SU-DHL-6 (cell line): Measurements from ENCODE around the gene PGC.
A peak's percentile ranks its signal among the peaks of the same experiment; 100 is the strongest.

Experiments used
- H2AFZ ChIP-seq: fragments of 200-600 bp; sonication (generic); 2 replicates; pipeline ENCODE4 v1.6.1; 2014; ENCODE audit warnings: low read depth, mild to moderate bottlenecking, moderate library complexity, mixed read lengths, antibody characterized with exemption, low read length; ENCODE audit not compliant: severe bottlenecking
- H3F3A ChIP-seq: fragments of 200-600 bp; shearing (Covaris generic); 2 replicates; pipeline ENCODE4 v1.6.0; 2016; ENCODE audit warnings: antibody characterized with exemption, mild to moderate bottlenecking; ENCODE audit not compliant: insufficient read depth
- H3K27ac ChIP-seq: fragments of 200-600 bp; sonication (generic); 2 replicates; pipeline ENCODE4 v1.5.1; 2016; ENCODE audit warnings: low read depth, mild to moderate bottlenecking, low read length, moderate library complexity, mixed read lengths
- H3K27me3 ChIP-seq: fragments of 200-600 bp; sonication (generic), shearing (Covaris generic); 2 replicates; pipeline ENCODE4 v1.6.0; 2014; ENCODE audit warnings: mild to moderate bottlenecking, low read length
- H3K36me3 ChIP-seq: fragments of 200-600 bp; sonication (generic); 2 replicates; pipeline ENCODE4 v1.6.1; 2014; ENCODE audit warnings: mild to moderate bottlenecking, low read length, mixed read lengths
- H3K4me2 ChIP-seq: fragments of 300-600, 200-600 bp; shearing (Covaris generic), sonication (generic); 2 replicates; pipeline ENCODE4 v1.6.0; 2014; ENCODE audit warnings: low read length, low read depth, mild to moderate bottlenecking; ENCODE audit not compliant: poor library complexity, severe bottlenecking
- H3K4me3 ChIP-seq: fragments of 200-600 bp; sonication (generic); 2 replicates; pipeline ENCODE4 v1.5.1; 2014; ENCODE audit warnings: antibody characterized with exemption, low read length, mild to moderate bottlenecking, mixed read lengths; ENCODE audit not compliant: insufficient read depth, poor library complexity, severe bottlenecking
- H3K79me2 ChIP-seq: fragments of 200-600 bp; sonication (generic); 2 replicates; pipeline ENCODE4 v1.6.1; 2014; ENCODE audit warnings: mild to moderate bottlenecking, low read length, moderate library complexity; ENCODE audit not compliant: insufficient read depth
- H3K9ac ChIP-seq: fragments of 200-600 bp; sonication (generic); 2 replicates; pipeline ENCODE4 v1.7.0; 2014; ENCODE audit warnings: mild to moderate bottlenecking, low read length
- H3K9me2 ChIP-seq: fragments of 200-600 bp; sonication (generic); replicated peaks from 2 replicates; pipeline ENCODE4 v1.6.1; 2014; ENCODE audit warnings: low read length; ENCODE audit not compliant: insufficient read depth
- H3K9me3 ChIP-seq: fragments of 200-600 bp; sonication (generic); 2 replicates; pipeline ENCODE4 v1.6.1; 2014; ENCODE audit warnings: low read length, mixed read lengths; ENCODE audit not compliant: insufficient read depth
- H4K20me1 ChIP-seq: fragments of 200-600 bp; sonication (generic); 2 replicates; pipeline ENCODE4 v1.6.1; 2014; ENCODE audit warnings: low read depth, mild to moderate bottlenecking, antibody characterized with exemption, low read length, moderate library complexity, mixed read lengths
- CTCF ChIP-seq: fragments of 200-600 bp; sonication (generic); IDR thresholded peaks from one replicate; pipeline ENCODE4 v1.5.1; 2017; ENCODE audit warnings: antibody characterized with exemption, mild to moderate bottlenecking, low read length, moderate library complexity; ENCODE audit not compliant: insufficient read depth, poor library complexity, severe bottlenecking
- EZH2phosphoT487 ChIP-seq: fragments of 200-600 bp; sonication (generic), shearing (Covaris generic); conservative IDR thresholded peaks from 2 replicates; pipeline ENCODE4 v1.6.1; 2018; ENCODE audit warnings: mild to moderate bottlenecking, antibody characterized with exemption, low read length, moderate library complexity, mixed read lengths

The PGC gene

GRCh38 chr6:41714556-41715273 is 32.5 kb downstream of the PGC start:
- no peaks in the 10 kb centered on the region for H3K9me2 ChIP-seq
- H3K9me3 ChIP-seq: no peaks in the 10 kb centered on the region
- no peak overlapping the region for H2AFZ ChIP-seq
- no peak for TF ChIP-seq CTCF
- TF ChIP-seq EZH2phosphoT487: no peak
- no peak overlapping the region for H3K4me3 ChIP-seq
- H4K20me1 ChIP-seq: no peaks in the 10 kb centered on the region
- H3K36me3 ChIP-seq: no peaks in the 10 kb centered on the region
- no peaks in the 10 kb centered on the region for H3K27me3 ChIP-seq
- H3K4me2 ChIP-seq: no peak overlapping the region
- H3K9ac ChIP-seq: no peak overlapping the region
- peak overlapping the region; percentile 5; the same call in 1 of the 2 replicates for H3K27ac ChIP-seq
- H3K79me2 ChIP-seq: peaks cover 78% of the 10 kb centered on the region
- H3F3A ChIP-seq: peaks cover 25% of the 10 kb centered on the region

GRCh38 chr6:41713650-41714291 is 33.4 kb downstream of the PGC start:
- no peaks in the 10 kb centered on the region for H3K27me3 ChIP-seq
- H3K79me2 ChIP-seq: peaks cover 68% of the 10 kb centered on the region
- H3F3A ChIP-seq: peaks cover 33% of the 10 kb centered on the region
- peak overlapping the region; percentile 21 for H3K27ac ChIP-seq
- no peak for TF ChIP-seq EZH2phosphoT487
- TF ChIP-seq CTCF: no peak
- no peaks in the 10 kb centered on the region for H4K20me1 ChIP-seq
- no peaks in the 10 kb centered on the region for H3K9me2 ChIP-seq
- no peak overlapping the region for H3K9ac ChIP-seq
- H3K9me3 ChIP-seq: no peaks in the 10 kb centered on the region
- no peaks in the 10 kb centered on the region for H3K36me3 ChIP-seq
- no peak overlapping the region for H2AFZ ChIP-seq
- H3K4me2 ChIP-seq: no peak overlapping the region
- no peak overlapping the region for H3K4me3 ChIP-seq

- peaks cover 63% of the 10 kb centered on the region for H3K79me2 ChIP-seq
- no peak overlapping the region for H2AFZ ChIP-seq
- no peaks in the 10 kb centered on the region for H3K9me3 ChIP-seq
- no peaks in the 10 kb centered on the region for H3K27me3 ChIP-seq
- peak overlapping the region; percentile 21; the same call in 1 of the 2 replicates for H3K27ac ChIP-seq
- H4K20me1 ChIP-seq: no peaks in the 10 kb centered on the region
- TF ChIP-seq EZH2phosphoT487 (no peak), CTCF (no peak)
- no peaks in the 10 kb centered on the region for H3K36me3 ChIP-seq
- no peak overlapping the region for H3K9ac ChIP-seq
- H3F3A ChIP-seq: peaks cover 39% of the 10 kb centered on the region
- H3K9me2 ChIP-seq: no peaks in the 10 kb centered on the region
- no peak overlapping the region for H3K4me2 ChIP-seq
- H3K4me3 ChIP-seq: no peak overlapping the region
These were observed 34.0 kb downstream of the PGC start for GRCh38 chr6:41713159-41713649.
